Stimulated activated CD4-positive, alpha-beta T cell treated with anti-CD3 and anti-CD28 coated beads, Interleukin-15, amount 100 ng/mL, for 48 hours (primary cell): ENCODE results near the gene GDF7.

ENCODE experiments used
- DNase-seq, 2 donors: peaks; one replicate each; pipeline ENCODE4 v3.0.0-alpha.2; 2020; ENCODE audit warnings: low read depth in 2 of 2

GDF7 gene

GRCh38 chr2:20674309-20674965 lies 7.5 kb downstream of the GDF7 start:
- no peak for DNase-seq

- no peak for DNase-seq
These were observed 8.2 kb downstream of the GDF7 start for GRCh38 chr2:20674974-20675679.

- DNase-seq = no peak
These were observed 8.9 kb downstream of the GDF7 start for GRCh38 chr2:20675701-20676352.

GRCh38 chr2:20676353-20677215 lies 9.6 kb downstream of the GDF7 start:
- DNase-seq = no peak

GRCh38 chr2:20677301-20678085 lies 10.5 kb downstream of the GDF7 start:
- no peak for DNase-seq

GRCh38 chr2:20678086-20678395 lies 11.1 kb downstream of the GDF7 start:
- no peak for DNase-seq

GRCh38 chr2:20678780-20679179 lies 11.8 kb downstream of the GDF7 start:
- DNase-seq = no peak

GRCh38 chr2:20680744-20681375 lies 13.9 kb downstream of the GDF7 start:
- DNase-seq = no peak

- DNase-seq = no peak
These were observed 15.4 kb downstream of the GDF7 start for GRCh38 chr2:20682167-20682920.

- no peak for DNase-seq
These were observed 17.7 kb downstream of the GDF7 start for GRCh38 chr2:20684581-20685063.

- no peak for DNase-seq
These were observed 20.4 kb downstream of the GDF7 start for GRCh38 chr2:20687260-20687832.

GRCh38 chr2:20689428-20690264 lies 22.7 kb downstream of the GDF7 start:
- no peak for DNase-seq

- DNase-seq = no peak
These were observed 24.3 kb downstream of the GDF7 start for GRCh38 chr2:20691076-20691734.

GRCh38 chr2:20692081-20692480 lies 25.1 kb downstream of the GDF7 start:
- DNase-seq = no peak

GRCh38 chr2:20693317-20693716 lies 26.4 kb downstream of the GDF7 start:
- no peak for DNase-seq

GRCh38 chr2:20696366-20696765 lies 29.4 kb downstream of the GDF7 start:
- no peak for DNase-seq

- no peak for DNase-seq
These were observed 30.5 kb downstream of the GDF7 start for GRCh38 chr2:20697322-20697934.
